K562 (cell line): ENCODE data around the gene SPAG9. TPM values are rescaled to one million over a fixed set of nuclear protein-coding genes. Genes with fewer than 3 reads are reported as not detected.
A peak's percentile ranks its signal among the peaks of the same experiment; 100 is the strongest.

ENCODE experiments used
- BCL6 ChIP-seq: fragments of 250-450 bp; sonication (Bioruptor Pico); IDR thresholded peaks from 2 replicates; pipeline ENCODE4 v1.4.0; 2020
- BCOR ChIP-seq: fragments of 450-650 bp; IDR thresholded peaks from 2 replicates; pipeline ENCODE4 v1.6.1; 2016
- CHD2 ChIP-seq: IDR thresholded peaks from 2 replicates; pipeline ENCODE4 v1.6.1; 2011; ENCODE audit warnings: low read depth, low read length
- CLOCK ChIP-seq: fragments of 250-450 bp; sonication (Bioruptor Pico); IDR thresholded peaks from 2 replicates; pipeline ENCODE4 v1.4.0; 2020; ENCODE audit warnings: mild to moderate bottlenecking, moderate library complexity, borderline replicate concordance
- ELF4 ChIP-seq: fragments of 450-650 bp; formaldehyde crosslinking; IDR thresholded peaks from 2 replicates; pipeline ENCODE4 v1.4.0; 2022; ENCODE audit warnings: missing genetic modification characterization
- HDAC2 ChIP-seq: fragments of 450-650 bp; IDR thresholded peaks from 2 replicates; pipeline ENCODE4 v1.6.1; 2016; ENCODE audit warnings: mild to moderate bottlenecking
- HDGF ChIP-seq: fragments of 450-650 bp; IDR thresholded peaks from 2 replicates; pipeline ENCODE4 v1.6.1; 2016
- MTA1 ChIP-seq: fragments of 450-650 bp; IDR thresholded peaks from 2 replicates; pipeline ENCODE4 v1.6.1; 2017; ENCODE audit warnings: borderline replicate concordance
- MTA2 ChIP-seq: fragments of 450-650 bp; IDR thresholded peaks from 2 replicates; pipeline ENCODE4 v1.6.1; 2016; ENCODE audit warnings: low read depth
- MYBL2 ChIP-seq, 2 experiments: fragments of 450-650 bp in 1 of 2; sonication (generic) in 1 of 2; formaldehyde crosslinking in 1 of 2; IDR thresholded peaks; 2 replicates each; pipeline versions ENCODE4 v1.6.1 to v1.8.1; 2017 to 2022; ENCODE audit warnings: borderline replicate concordance in 1 of 2, inconsistent platforms in 1 of 2, low read depth in 1 of 2, mild to moderate bottlenecking in 1 of 2, missing genetic modification reagents in 1 of 2, moderate library complexity in 1 of 2
- NBN ChIP-seq: fragments of 450-650 bp; IDR thresholded peaks from 2 replicates; pipeline ENCODE4 v1.6.1; 2016; ENCODE audit warnings: low read depth, mild to moderate bottlenecking
- NELFE ChIP-seq: IDR thresholded peaks from 2 replicates; pipeline ENCODE4 v1.6.1; 2011; ENCODE audit warnings: mild to moderate bottlenecking; ENCODE audit not compliant: insufficient read depth, insufficient read length
- NR4A1 ChIP-seq, 2 experiments: fragments of 250-450 bp in 1 of 2; fragments of 450-650 bp in 1 of 2; sonication (Bioruptor Pico) in 1 of 2; IDR thresholded peaks; 2 replicates each; pipeline versions ENCODE4 v1.4.0 to v1.6.1; 2016 to 2020; ENCODE audit warnings: mild to moderate bottlenecking in 2 of 2, missing compliant biosample characterization in 1 of 2, missing genetic modification characterization in 1 of 2, moderate library complexity in 1 of 2
- RBM15 ChIP-seq: fragments of 200-400 bp; formaldehyde crosslinking; IDR thresholded peaks from 2 replicates; pipeline ENCODE4 v1.6.1; 2018; ENCODE audit warnings: mild to moderate bottlenecking, low read length, moderate library complexity; ENCODE audit not compliant: insufficient read depth
- SIN3A ChIP-seq, 2 experiments: fragments of 150-350 bp in 1 of 2; IDR thresholded peaks; 2 replicates each; pipeline ENCODE4 v1.6.1; 2011 to 2016; ENCODE audit warnings: borderline replicate concordance in 2 of 2, low read depth in 2 of 2, low read length in 2 of 2, mild to moderate bottlenecking in 2 of 2, moderate library complexity in 2 of 2; ENCODE audit not compliant: control insufficient read depth in 1 of 2
- TFAM ChIP-seq: fragments of 250-450 bp; sonication (Bioruptor Pico); conservative IDR thresholded peaks from 2 replicates; pipeline ENCODE4 v1.5.0; 2021; ENCODE audit warnings: mild to moderate bottlenecking, moderate library complexity
- TRIM24 ChIP-seq, 2 experiments: fragments of 450-650 bp; IDR thresholded peaks; 2 replicates each; pipeline ENCODE4 v1.6.1; 2016
- ZBTB26 ChIP-seq: fragments of 450-650 bp; formaldehyde crosslinking; IDR thresholded peaks from 2 replicates; pipeline ENCODE4 v1.4.0; 2022; ENCODE audit warnings: missing genetic modification characterization
- ZBTB9 ChIP-seq: fragments of 450-650 bp; formaldehyde crosslinking; IDR thresholded peaks from 2 replicates; pipeline ENCODE4 v1.4.0; 2020; ENCODE audit warnings: mild to moderate bottlenecking, moderate library complexity
- ZNF143 ChIP-seq: sonication (generic); formaldehyde crosslinking; IDR thresholded peaks from 2 replicates; pipeline ENCODE4 v1.9.0; 2022; ENCODE audit warnings: mild to moderate bottlenecking, missing genetic modification reagents
- ZNF224 ChIP-seq: sonication (generic); formaldehyde crosslinking; IDR thresholded peaks from 2 replicates; pipeline ENCODE4 v1.8.0; 2022; ENCODE audit warnings: mild to moderate bottlenecking, missing genetic modification reagents
- ZNF431 ChIP-seq: sonication (generic); formaldehyde crosslinking; IDR thresholded peaks from 2 replicates; pipeline ENCODE4 v1.8.0; 2022; ENCODE audit warnings: mild to moderate bottlenecking, missing genetic modification reagents
- ZNF668 ChIP-seq: fragments of 250-450 bp; sonication (Bioruptor Pico); IDR thresholded peaks from 2 replicates; pipeline ENCODE4 v1.8.0; 2022; ENCODE audit warnings: mild to moderate bottlenecking, inconsistent platforms
- polyA plus RNA-seq, 8 experiments: library from polyadenylated mRNA; depleted of rRNA in 4 of 8; stranded (reverse) in 5 of 8; unstranded in 3 of 8; fragments of >200 nt; fragmentation: Nextera tagmentation in 2 of 8; fragmentation: Illumina TruSeq in 1 of 8; extraction: Ambion mirVana in 2 of 8; extraction: Trizol in 1 of 8; gene quantifications; 2 replicates each; pipeline versions ENCODE4 v1.2.1 to v1.2.3, GENCODE V29; 2011 to 2014; ENCODE audit warnings: inconsistent platforms in 1 of 8, missing spikeins in 1 of 8
- total RNA-seq, 7 experiments: library from RNA; depleted of rRNA in 6 of 7; stranded (reverse); fragments of >200 nt in 6 of 7; fragmentation: Illumina TruSeq in 2 of 7; extraction: Trizol in 2 of 7; gene quantifications; 2 replicates each; pipeline versions ENCODE4 v1.2.1 to v1.2.3, GENCODE V29; 2011 to 2021; ENCODE audit warnings: low replicate concordance in 1 of 7

Gene SPAG9
- total and polyA plus RNA-seq, 9 of the 15 experiments (the other 6 are each of a cell fraction or from before 2014, with no cell fraction given): 12.2 to 99.2 (median 58.2) TPM

- TF ChIP-seq HDAC2: peak; percentile 53
- peak; percentile 76; the same call in 1 of the 2 replicates for TF ChIP-seq NBN
- TF ChIP-seq TFAM: no peak
- TF ChIP-seq CLOCK: no peak
- TF ChIP-seq BCL6 (CRISPR knock-in tag): no peak
- no peak for TF ChIP-seq NELFE
- 0 out of 2 replicates have a peak, but pooled peaks have one; percentile 33 for TF ChIP-seq MTA1
- peak; percentile 94 for TF ChIP-seq ELF4 (CRISPR knock-in tag)
- no peak for TF ChIP-seq SIN3A (IDR thresholded peaks at IDR 0.05; ENCODE audit: borderline replicate concordance in 2 of 2, control insufficient read depth in 1 of 2, low read depth in 2 of 2, low read length in 2 of 2)
- TF ChIP-seq TRIM24 (IDR thresholded peaks at IDR 0.05): 0 out of 4 replicates have a peak, but pooled peaks of 1 of the 2 experiments have one; percentile 29
- TF ChIP-seq MTA2: 0 out of 2 replicates have a peak, but pooled peaks have one; percentile 9
- TF ChIP-seq ZNF143 (CRISPR knock-in tag): no peak
- TF ChIP-seq ZBTB26 (CRISPR knock-in tag): peak; percentile 92
- no peak for TF ChIP-seq NR4A1 (CRISPR knock-in tag; IDR thresholded peaks at IDR 0.05)
- no peak for TF ChIP-seq NR4A1 (tag; IDR thresholded peaks at IDR 0.05)
- no peak for TF ChIP-seq ZNF668 (CRISPR knock-in tag)
- TF ChIP-seq BCOR: peak; percentile 55
- TF ChIP-seq CHD2: no peak
- no peak for TF ChIP-seq ZNF431
- TF ChIP-seq RBM15: no peak
- TF ChIP-seq ZBTB9 (CRISPR knock-in tag): no peak
- TF ChIP-seq HDGF: 0 out of 2 replicates have a peak, but pooled peaks have one; percentile 78
- no peak for TF ChIP-seq ZNF224 (CRISPR knock-in tag)
- TF ChIP-seq MYBL2 (IDR thresholded peaks at IDR 0.05; ENCODE audit: low read depth): no peak
- TF ChIP-seq MYBL2 (CRISPR knock-in tag; IDR thresholded peaks at IDR 0.05; ENCODE audit: borderline replicate concordance): no peak
Measured at GRCh38 chr17:51165680-51166197, 45.1 kb upstream of the SPAG9 start (continued).
